K562 (cell line): Measurements from ENCODE around the gene ITSN2. TPM values are rescaled to one million over a fixed set of nuclear protein-coding genes. Genes with fewer than 3 reads are reported as not detected.

Source experiments
- KAT7 ChIP-seq: sonication (generic); formaldehyde crosslinking; IDR thresholded peaks from 2 replicates; pipeline ENCODE4 v1.8.0; 2022; ENCODE audit warnings: missing genetic modification reagents, mild to moderate bottlenecking, borderline replicate concordance
- MECOM ChIP-seq: fragments of 250-450 bp; sonication (Bioruptor Pico); IDR thresholded peaks from 2 replicates; pipeline ENCODE4 v1.8.0; 2022; ENCODE audit warnings: inconsistent platforms
- ZNF263 ChIP-seq: sonication (generic); formaldehyde crosslinking; IDR thresholded peaks from 2 replicates; pipeline ENCODE4 v1.8.0; 2022; ENCODE audit warnings: mild to moderate bottlenecking, missing genetic modification reagents, borderline replicate concordance
- polyA plus RNA-seq, 8 experiments: library from polyadenylated mRNA; depleted of rRNA in 4 of 8; stranded (reverse) in 5 of 8; unstranded in 3 of 8; fragments of >200 nt; fragmentation: Nextera tagmentation in 2 of 8; fragmentation: Illumina TruSeq in 1 of 8; extraction: Ambion mirVana in 2 of 8; extraction: Trizol in 1 of 8; gene quantifications; 2 replicates each; pipeline versions ENCODE4 v1.2.1 to v1.2.3, GENCODE V29; 2011 to 2014; ENCODE audit warnings: inconsistent platforms in 1 of 8, missing spikeins in 1 of 8
- total RNA-seq, 7 experiments: library from RNA; depleted of rRNA in 6 of 7; stranded (reverse); fragments of >200 nt in 6 of 7; fragmentation: Illumina TruSeq in 2 of 7; extraction: Trizol in 2 of 7; gene quantifications; 2 replicates each; pipeline versions ENCODE4 v1.2.1 to v1.2.3, GENCODE V29; 2011 to 2021; ENCODE audit warnings: low replicate concordance in 1 of 7
- TF ChIP-seq, protein P1 (sequence below), 2 experiments: fragments of 450-650 bp; formaldehyde crosslinking in 1 of 2; IDR thresholded peaks; 2 replicates each; pipeline versions ENCODE4 v1.4.0 to v1.6.1; 2014 to 2020; ENCODE audit warnings: mild to moderate bottlenecking in 2 of 2, borderline replicate concordance in 1 of 2, low read depth in 1 of 2

Gene ITSN2
- total and polyA plus RNA-seq, 9 of the 15 experiments (the other 6 are each of a cell fraction or from before 2014, with no cell fraction given), result 6.6 to 19.9 (median 15.2) TPM

DNA sequence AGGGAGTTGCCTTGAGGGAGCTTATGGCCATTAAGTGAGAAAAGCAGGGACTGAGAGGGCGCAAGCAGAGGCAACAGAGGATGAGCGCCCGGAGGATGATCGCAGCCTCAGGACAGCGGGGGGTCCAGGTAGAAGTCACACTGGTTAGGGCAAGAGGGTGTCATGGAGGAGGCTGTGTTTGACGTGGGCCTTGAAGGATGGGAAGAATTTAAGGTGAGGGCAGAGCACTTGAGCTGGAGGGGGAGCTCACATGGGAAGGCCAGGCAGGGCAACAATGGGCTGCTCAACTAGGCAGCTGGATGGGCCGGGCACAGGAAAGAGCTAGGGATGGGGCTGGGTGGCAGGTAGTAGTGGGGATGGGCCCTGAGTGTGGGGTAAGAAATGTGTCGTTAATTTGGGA lies 153.6 kb downstream of the ITSN2 start (continued):
- TF ChIP-seq, protein P1, sequence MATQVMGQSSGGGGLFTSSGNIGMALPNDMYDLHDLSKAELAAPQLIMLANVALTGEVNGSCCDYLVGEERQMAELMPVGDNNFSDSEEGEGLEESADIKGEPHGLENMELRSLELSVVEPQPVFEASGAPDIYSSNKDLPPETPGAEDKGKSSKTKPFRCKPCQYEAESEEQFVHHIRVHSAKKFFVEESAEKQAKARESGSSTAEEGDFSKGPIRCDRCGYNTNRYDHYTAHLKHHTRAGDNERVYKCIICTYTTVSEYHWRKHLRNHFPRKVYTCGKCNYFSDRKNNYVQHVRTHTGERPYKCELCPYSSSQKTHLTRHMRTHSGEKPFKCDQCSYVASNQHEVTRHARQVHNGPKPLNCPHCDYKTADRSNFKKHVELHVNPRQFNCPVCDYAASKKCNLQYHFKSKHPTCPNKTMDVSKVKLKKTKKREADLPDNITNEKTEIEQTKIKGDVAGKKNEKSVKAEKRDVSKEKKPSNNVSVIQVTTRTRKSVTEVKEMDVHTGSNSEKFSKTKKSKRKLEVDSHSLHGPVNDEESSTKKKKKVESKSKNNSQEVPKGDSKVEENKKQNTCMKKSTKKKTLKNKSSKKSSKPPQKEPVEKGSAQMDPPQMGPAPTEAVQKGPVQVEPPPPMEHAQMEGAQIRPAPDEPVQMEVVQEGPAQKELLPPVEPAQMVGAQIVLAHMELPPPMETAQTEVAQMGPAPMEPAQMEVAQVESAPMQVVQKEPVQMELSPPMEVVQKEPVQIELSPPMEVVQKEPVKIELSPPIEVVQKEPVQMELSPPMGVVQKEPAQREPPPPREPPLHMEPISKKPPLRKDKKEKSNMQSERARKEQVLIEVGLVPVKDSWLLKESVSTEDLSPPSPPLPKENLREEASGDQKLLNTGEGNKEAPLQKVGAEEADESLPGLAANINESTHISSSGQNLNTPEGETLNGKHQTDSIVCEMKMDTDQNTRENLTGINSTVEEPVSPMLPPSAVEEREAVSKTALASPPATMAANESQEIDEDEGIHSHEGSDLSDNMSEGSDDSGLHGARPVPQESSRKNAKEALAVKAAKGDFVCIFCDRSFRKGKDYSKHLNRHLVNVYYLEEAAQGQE (IDR thresholded peaks at IDR 0.05; ENCODE audit: borderline replicate concordance), result no peak
- TF ChIP-seq, protein P1 (CRISPR knock-in tag; IDR thresholded peaks at IDR 0.05; ENCODE audit: low read depth), result no peak
- TF ChIP-seq MECOM (CRISPR knock-in tag), result no peak
- TF ChIP-seq KAT7 (CRISPR knock-in tag), result no peak
- no peak for TF ChIP-seq ZNF263
